ENCODE results near the gene OR4N5.
"Not testable (repeated sequence)": the region's sequence is repeated elsewhere in the genome, so short reads cannot be mapped to it uniquely, and the experiment has no call there.

Gene OR4N5, protein sequence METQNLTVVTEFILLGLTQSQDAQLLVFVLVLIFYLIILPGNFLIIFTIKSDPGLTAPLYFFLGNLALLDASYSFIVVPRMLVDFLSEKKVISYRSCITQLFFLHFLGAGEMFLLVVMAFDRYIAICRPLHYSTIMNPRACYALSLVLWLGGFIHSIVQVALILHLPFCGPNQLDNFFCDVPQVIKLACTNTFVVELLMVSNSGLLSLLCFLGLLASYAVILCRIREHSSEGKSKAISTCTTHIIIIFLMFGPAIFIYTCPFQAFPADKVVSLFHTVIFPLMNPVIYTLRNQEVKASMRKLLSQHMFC

DNA sequence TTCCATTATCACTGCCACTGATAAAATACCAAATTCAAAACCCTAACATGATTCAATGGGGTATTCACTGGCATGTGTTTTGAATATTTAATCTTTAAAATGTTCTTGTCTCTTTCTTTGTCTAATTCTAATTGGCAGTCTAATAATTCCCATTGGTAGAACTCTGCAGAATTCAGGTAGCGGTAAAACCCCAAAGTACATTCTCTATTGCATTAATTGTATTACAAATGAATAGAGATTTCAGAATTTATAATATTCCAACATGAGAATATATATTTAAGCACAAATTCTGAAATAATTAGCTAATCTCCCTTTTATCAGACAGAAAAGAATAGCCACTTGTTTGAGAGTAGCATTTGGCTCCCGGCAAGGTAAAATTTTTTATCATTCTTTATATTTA is at the start of gene OR4N5:
TSS of gene OR4N5 (plus strand) at position 301 of the 400 bp plus-strand sequence. CDS start 4,916 bp downstream, outside the sequence.
- Histone ChIP-seq H3K4me3 (ENCODE audit: low read length) (no peak within 1 kb of the TSS), H3K9me3 (ENCODE audit: control insufficient read depth, low read depth, low read length) (peaks cover 72% of the 10 kb centered on the region), H3K27me3 (ENCODE audit: control insufficient read depth, insufficient read depth, low read length) (no peaks in the 10 kb centered on the region), H3K27ac (ENCODE audit: low read length) (no peak within 1 kb of the TSS), H3K9ac (ENCODE audit: low read length) (no peak within 1 kb of the TSS), H3K36me3 (ENCODE audit: control insufficient read depth, low read depth, low read length) (no peaks in the 10 kb centered on the region), H3K4me1 (ENCODE audit: control insufficient read depth, low read depth, low read length) (no peaks in the 10 kb centered on the region)

- Histone ChIP-seq H3K27ac (ENCODE audit: low read length) (no peak overlapping the region), H3K36me3 (ENCODE audit: control insufficient read depth, low read depth, low read length) (no peaks in the 10 kb centered on the region), H3K9me3 (ENCODE audit: control insufficient read depth, low read depth, low read length) (peaks cover 55% of the 10 kb centered on the region), H3K9ac (ENCODE audit: low read length) (no peak overlapping the region), H3K4me3 (ENCODE audit: low read length) (no peak overlapping the region), H3K27me3 (ENCODE audit: control insufficient read depth, insufficient read depth, low read length) (no peaks in the 10 kb centered on the region), H3K4me1 (ENCODE audit: control insufficient read depth, low read depth, low read length) (no peaks in the 10 kb centered on the region)
Measured at GRCh38 chr14:20092050-20092449, 46.6 kb upstream of the OR4N5 start.

- no peak overlapping the region for H3K27ac ChIP-seq (ENCODE audit: low read length)
- H3K36me3 ChIP-seq (ENCODE audit: control insufficient read depth, low read depth, low read length): no peaks in the 10 kb centered on the region
- H3K9me3 ChIP-seq (ENCODE audit: control insufficient read depth, low read depth, low read length): peaks cover 55% of the 10 kb centered on the region
- H3K4me1 ChIP-seq (ENCODE audit: control insufficient read depth, low read depth, low read length): no peaks in the 10 kb centered on the region
- no peaks in the 10 kb centered on the region for H3K27me3 ChIP-seq (ENCODE audit: control insufficient read depth, insufficient read depth, low read length)
- H3K4me3 ChIP-seq (ENCODE audit: low read length): no peak overlapping the region
- no peak overlapping the region for H3K9ac ChIP-seq (ENCODE audit: low read length)
Measured at GRCh38 chr14:20093442-20093841, 45.2 kb upstream of the OR4N5 start.

DNA sequence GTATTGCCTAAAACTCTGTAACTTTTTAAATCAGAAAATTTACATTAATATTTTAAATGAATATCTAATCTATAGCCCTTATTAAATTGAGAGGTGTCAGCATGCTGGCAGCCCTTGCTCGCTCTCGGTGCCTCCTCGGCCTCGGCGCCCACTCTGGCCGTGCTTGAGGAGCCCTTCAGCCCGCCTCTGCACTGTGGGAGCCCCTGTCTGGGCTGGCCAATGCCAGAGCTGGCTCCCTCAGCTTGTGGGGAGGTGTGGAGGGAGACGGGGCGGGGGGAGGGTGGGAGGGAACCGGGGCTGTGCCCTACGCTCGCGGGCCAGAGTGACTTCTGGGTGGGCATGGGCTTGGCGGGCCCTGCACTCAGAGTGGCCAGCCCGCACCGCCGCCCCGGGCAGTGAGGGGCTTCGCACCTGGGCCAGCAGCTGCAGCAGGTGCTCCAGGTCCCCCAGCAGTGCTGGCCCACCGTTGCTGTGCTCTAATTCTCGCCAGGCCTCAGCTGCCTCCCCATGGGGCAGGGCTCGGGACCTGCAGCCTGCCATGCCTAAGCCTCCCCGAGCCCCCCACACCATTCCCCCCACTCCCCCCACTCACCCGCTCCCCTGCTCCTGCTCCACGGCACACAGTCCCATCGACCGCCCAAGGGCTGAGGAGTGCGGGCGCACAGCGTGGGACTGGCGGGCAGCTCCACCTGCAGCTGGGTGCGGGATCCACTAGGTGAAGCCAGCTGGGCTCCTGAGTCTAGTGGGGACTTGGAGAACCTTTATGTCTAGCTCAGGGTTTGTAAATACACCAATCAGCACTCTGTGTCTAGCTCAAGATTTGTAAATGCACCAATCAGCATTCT is 39.5 kb upstream of the OR4N5 start:
- H3K9me3 ChIP-seq (ENCODE audit: control insufficient read depth, low read depth, low read length): peaks cover 36% of the 10 kb centered on the region
- H3K4me3 ChIP-seq (ENCODE audit: low read length); H3K9ac ChIP-seq (ENCODE audit: low read length); H3K27ac ChIP-seq (ENCODE audit: low read length); H3K4me1 ChIP-seq (ENCODE audit: control insufficient read depth, low read depth, low read length); H3K36me3 ChIP-seq (ENCODE audit: control insufficient read depth, low read depth, low read length); H3K27me3 ChIP-seq (ENCODE audit: control insufficient read depth, insufficient read depth, low read length): not testable (repeated sequence)

DNA sequence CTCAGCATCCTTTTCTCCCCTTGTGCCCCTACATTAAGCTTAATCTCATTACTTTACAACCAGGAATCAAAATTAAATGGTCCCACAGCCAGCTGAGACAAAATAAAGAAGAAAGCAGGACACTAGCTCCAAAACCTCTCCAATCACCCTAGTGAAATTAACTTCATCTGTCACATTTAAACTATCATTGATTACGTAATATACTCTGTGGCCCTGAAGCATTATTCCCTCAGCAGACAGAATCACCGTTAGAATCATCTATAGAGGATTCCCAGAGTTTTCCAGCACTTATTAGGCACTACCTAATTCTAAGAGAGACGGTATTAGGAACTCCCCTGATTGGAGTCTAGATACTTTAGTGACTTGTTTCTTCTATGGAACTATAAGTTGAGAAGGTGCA is 28.2 kb upstream of the OR4N5 start, which contains the start of gene OR4K17:
TSS of gene OR4K17 (plus strand) at position 302 of the 400 bp plus-strand sequence. CDS start 6,761 bp downstream, outside the sequence.
- Histone ChIP-seq H3K9ac (ENCODE audit: low read length) (no peak within 1 kb of the TSS), H3K27me3 (ENCODE audit: control insufficient read depth, insufficient read depth, low read length) (no peaks in the 10 kb centered on the region), H3K9me3 (ENCODE audit: control insufficient read depth, low read depth, low read length) (peaks cover 38% of the 10 kb centered on the region), H3K4me3 (ENCODE audit: low read length) (no peak within 1 kb of the TSS), H3K4me1 (ENCODE audit: control insufficient read depth, low read depth, low read length) (no peaks in the 10 kb centered on the region), H3K36me3 (ENCODE audit: control insufficient read depth, low read depth, low read length) (no peaks in the 10 kb centered on the region), H3K27ac (ENCODE audit: low read length) (no peak within 1 kb of the TSS)

GRCh38 chr14:20112321-20112720 is 26.3 kb upstream of the OR4N5 start:
- Histone ChIP-seq H3K27me3 (ENCODE audit: control insufficient read depth, insufficient read depth, low read length) (no peaks in the 10 kb centered on the region), H3K36me3 (ENCODE audit: control insufficient read depth, low read depth, low read length) (no peaks in the 10 kb centered on the region), H3K4me3 (ENCODE audit: low read length) (no peak overlapping the region), H3K9me3 (ENCODE audit: control insufficient read depth, low read depth, low read length) (peaks cover 57% of the 10 kb centered on the region), H3K4me1 (ENCODE audit: control insufficient read depth, low read depth, low read length) (no peaks in the 10 kb centered on the region), H3K27ac (ENCODE audit: low read length) (no peak overlapping the region), H3K9ac (ENCODE audit: low read length) (no peak overlapping the region)

- H3K9ac ChIP-seq (ENCODE audit: low read length): no peak overlapping the region
- H3K9me3 ChIP-seq (ENCODE audit: control insufficient read depth, low read depth, low read length): peaks cover 74% of the 10 kb centered on the region
- H3K36me3 ChIP-seq (ENCODE audit: control insufficient read depth, low read depth, low read length): no peaks in the 10 kb centered on the region
- H3K4me1 ChIP-seq (ENCODE audit: control insufficient read depth, low read depth, low read length): no peaks in the 10 kb centered on the region
- no peak overlapping the region for H3K4me3 ChIP-seq (ENCODE audit: low read length)
- no peaks in the 10 kb centered on the region for H3K27me3 ChIP-seq (ENCODE audit: control insufficient read depth, insufficient read depth, low read length)
- H3K27ac ChIP-seq (ENCODE audit: low read length): no peak overlapping the region
Measured at GRCh38 chr14:20116748-20117147, 21.9 kb upstream of the OR4N5 start.

GRCh38 chr14:20118795-20119194 is 19.8 kb upstream of the OR4N5 start:
- no peaks in the 10 kb centered on the region for H3K4me1 ChIP-seq (ENCODE audit: control insufficient read depth, low read depth, low read length)
- no peak overlapping the region for H3K4me3 ChIP-seq (ENCODE audit: low read length)
- no peak overlapping the region for H3K27ac ChIP-seq (ENCODE audit: low read length)
- H3K9me3 ChIP-seq (ENCODE audit: control insufficient read depth, low read depth, low read length): peaks cover 83% of the 10 kb centered on the region
- H3K27me3 ChIP-seq (ENCODE audit: control insufficient read depth, insufficient read depth, low read length): no peaks in the 10 kb centered on the region
- no peak overlapping the region for H3K9ac ChIP-seq (ENCODE audit: low read length)
- H3K36me3 ChIP-seq (ENCODE audit: control insufficient read depth, low read depth, low read length): no peaks in the 10 kb centered on the region

DNA sequence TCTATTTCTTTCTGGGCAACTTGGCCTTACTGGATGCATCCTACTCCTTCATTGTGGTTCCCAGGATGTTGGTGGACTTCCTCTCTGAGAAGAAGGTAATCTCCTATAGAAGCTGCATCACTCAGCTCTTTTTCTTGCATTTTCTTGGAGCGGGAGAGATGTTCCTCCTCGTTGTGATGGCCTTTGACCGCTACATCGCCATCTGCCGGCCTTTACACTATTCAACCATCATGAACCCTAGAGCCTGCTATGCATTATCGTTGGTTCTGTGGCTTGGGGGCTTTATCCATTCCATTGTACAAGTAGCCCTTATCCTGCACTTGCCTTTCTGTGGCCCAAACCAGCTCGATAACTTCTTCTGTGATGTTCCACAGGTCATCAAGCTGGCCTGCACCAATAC is 5.3 kb downstream of the OR4N5 start:
- no peaks in the 10 kb centered on the region for H3K4me1 ChIP-seq (ENCODE audit: control insufficient read depth, low read depth, low read length)
- H3K9ac ChIP-seq (ENCODE audit: low read length): no peak overlapping the region
- no peak overlapping the region for H3K4me3 ChIP-seq (ENCODE audit: low read length)
- no peak overlapping the region for H3K27ac ChIP-seq (ENCODE audit: low read length)
- H3K27me3 ChIP-seq (ENCODE audit: control insufficient read depth, insufficient read depth, low read length): no peaks in the 10 kb centered on the region
- no peaks in the 10 kb centered on the region for H3K36me3 ChIP-seq (ENCODE audit: control insufficient read depth, low read depth, low read length)
- peaks cover 70% of the 10 kb centered on the region for H3K9me3 ChIP-seq (ENCODE audit: control insufficient read depth, low read depth, low read length)

- Histone ChIP-seq H3K4me1 (ENCODE audit: control insufficient read depth, low read depth, low read length) (no peaks in the 10 kb centered on the region), H3K9me3 (ENCODE audit: control insufficient read depth, low read depth, low read length) (peaks cover 71% of the 10 kb centered on the region), H3K27ac (ENCODE audit: low read length) (no peak overlapping the region), H3K27me3 (ENCODE audit: control insufficient read depth, insufficient read depth, low read length) (no peaks in the 10 kb centered on the region), H3K36me3 (ENCODE audit: control insufficient read depth, low read depth, low read length) (no peaks in the 10 kb centered on the region), H3K4me3 (ENCODE audit: low read length) (no peak overlapping the region), H3K9ac (ENCODE audit: low read length) (no peak overlapping the region)
Measured at GRCh38 chr14:20144820-20145219, 6.2 kb downstream of the OR4N5 start.

- Histone ChIP-seq H3K9ac (ENCODE audit: low read length) (no peak overlapping the region), H3K4me1 (ENCODE audit: control insufficient read depth, low read depth, low read length) (no peaks in the 10 kb centered on the region), H3K27me3 (ENCODE audit: control insufficient read depth, insufficient read depth, low read length) (no peaks in the 10 kb centered on the region), H3K9me3 (ENCODE audit: control insufficient read depth, low read depth, low read length) (peaks cover 63% of the 10 kb centered on the region), H3K27ac (ENCODE audit: low read length) (no peak overlapping the region), H3K36me3 (ENCODE audit: control insufficient read depth, low read depth, low read length) (no peaks in the 10 kb centered on the region), H3K4me3 (ENCODE audit: low read length) (no peak overlapping the region)
Measured at GRCh38 chr14:20164462-20164861, 25.8 kb downstream of the OR4N5 start.

Measured in iPS-18a (cell line).